Neuronal stem cell (in vitro differentiated cells): ENCODE measurements around the gene CPLX3.
A peak's percentile ranks its signal among the peaks of the same experiment; 100 is the strongest.

Experiments used
- DNase-seq: peaks from one replicate; pipeline ENCODE4 v3.0.0-alpha.2; 2013; ENCODE audit warnings: low spot score
- H2AFZ ChIP-seq: one replicate; pipeline ENCODE4 v1.6.1; 2013; ENCODE audit warnings: mild to moderate bottlenecking, low read length, inconsistent platforms
- H2AK5ac ChIP-seq: 2 replicates; pipeline ENCODE4 v1.6.1; 2013; ENCODE audit warnings: low read depth, mild to moderate bottlenecking, inconsistent platforms, low read length, moderate library complexity, mixed read lengths
- H2BK120ac ChIP-seq: 2 replicates; pipeline ENCODE4 v1.6.1; 2013; ENCODE audit warnings: low read depth, mild to moderate bottlenecking, inconsistent platforms, low read length, moderate library complexity, mixed read lengths
- H2BK12ac ChIP-seq: one replicate; pipeline ENCODE4 v1.6.1; 2013; ENCODE audit warnings: low read length, inconsistent platforms
- H2BK15ac ChIP-seq: 2 replicates; pipeline ENCODE4 v1.6.1; 2013; ENCODE audit warnings: mild to moderate bottlenecking, low read length, inconsistent platforms, mixed read lengths
- H2BK5ac ChIP-seq: one replicate; pipeline ENCODE4 v1.6.1; 2013; ENCODE audit warnings: inconsistent platforms, mild to moderate bottlenecking, low read length, moderate library complexity
- H3K14ac ChIP-seq: one replicate; pipeline ENCODE4 v1.6.1; 2013; ENCODE audit warnings: low read length, inconsistent platforms
- H3K18ac ChIP-seq: 2 replicates; pipeline ENCODE4 v1.6.1; 2013; ENCODE audit warnings: low read length, inconsistent platforms
- H3K23ac ChIP-seq: 2 replicates; pipeline ENCODE4 v1.6.1; 2013; ENCODE audit warnings: low read depth, mild to moderate bottlenecking, mixed read lengths, low read length, inconsistent platforms; ENCODE audit not compliant: poor library complexity
- H3K27ac ChIP-seq: replicated peaks from 3 replicates; pipeline ENCODE4 v1.5.1; 2013; ENCODE audit warnings: low read length, inconsistent platforms
- H3K27me3 ChIP-seq, 3 experiments: 2 replicates each; pipeline ENCODE4 v1.6.1; 2013; ENCODE audit warnings: low read length in 3 of 3, mild to moderate bottlenecking in 2 of 3, inconsistent platforms in 1 of 3, low read depth in 1 of 3, mixed read lengths in 1 of 3, moderate library complexity in 1 of 3; ENCODE audit not compliant: control insufficient read depth in 3 of 3, insufficient read depth in 3 of 3
- H3K36me3 ChIP-seq, 2 donors: replicated peaks in 1 of 2; 2 replicates each; pipeline ENCODE4 v1.6.1; 2013; ENCODE audit warnings: low read length in 2 of 2; ENCODE audit not compliant: control insufficient read depth in 2 of 2, insufficient read depth in 2 of 2
- H3K4ac ChIP-seq: 2 replicates; pipeline ENCODE4 v1.6.1; 2013; ENCODE audit warnings: inconsistent platforms, mild to moderate bottlenecking, low read length, moderate library complexity
- H3K4me1 ChIP-seq, 2 donors: 1 replicate in 1 of 2; 2 replicates in 1 of 2; pipeline ENCODE4 v1.6.1; 2013; ENCODE audit warnings: low read length in 2 of 2, low read depth in 1 of 2; ENCODE audit not compliant: control insufficient read depth in 2 of 2, insufficient read depth in 1 of 2
- H3K4me2 ChIP-seq: one replicate; pipeline ENCODE4 v1.6.1; 2013; ENCODE audit warnings: mild to moderate bottlenecking, low read length, inconsistent platforms; ENCODE audit not compliant: insufficient read depth, poor library complexity, severe bottlenecking
- H3K4me3 ChIP-seq, 2 donors: 2 replicates each; pipeline ENCODE4 v1.5.1; 2013; ENCODE audit warnings: low read length in 2 of 2, mild to moderate bottlenecking in 2 of 2, inconsistent platforms in 1 of 2, moderate library complexity in 1 of 2
- H3K79me1 ChIP-seq: one replicate; pipeline ENCODE4 v1.6.1; 2013; ENCODE audit warnings: low read depth, mild to moderate bottlenecking, inconsistent platforms, low read length, moderate library complexity
- H3K9ac ChIP-seq: one replicate; pipeline ENCODE4 v1.6.1; 2013; ENCODE audit warnings: mild to moderate bottlenecking, low read depth, low read length, inconsistent platforms; ENCODE audit not compliant: poor library complexity
- H3K9me3 ChIP-seq, 2 donors: replicated peaks in 1 of 2; 2 replicates each; pipeline versions ENCODE3 to v1.6.1; 2013; ENCODE audit warnings: low read length in 2 of 2, mild to moderate bottlenecking in 2 of 2, inconsistent platforms in 1 of 2, low read depth in 1 of 2, mixed read lengths in 1 of 2, moderate library complexity in 1 of 2; ENCODE audit not compliant: control insufficient read depth in 2 of 2, insufficient read depth in 1 of 2
- H4K8ac ChIP-seq: one replicate; pipeline ENCODE4 v1.6.1; 2013; ENCODE audit warnings: low read depth, mild to moderate bottlenecking, inconsistent platforms, low read length, moderate library complexity
- H4K91ac ChIP-seq: one replicate; pipeline ENCODE4 v1.6.1; 2013; ENCODE audit warnings: low read length, low read depth, mild to moderate bottlenecking, inconsistent platforms; ENCODE audit not compliant: poor library complexity
- WGBS, 2 donors: extraction: QIAGEN DNeasy Blood & Tissue Kit; methylation state at CpG; one replicate each; pipeline ENCODE4 v1.1.7; 2013; ENCODE audit warnings: missing lambda C conversion rate in 2 of 2, mixed read lengths in 1 of 2; ENCODE audit not compliant: insufficient read length in 2 of 2, insufficient replicate concordance in 1 of 2; ENCODE audit errors: extremely low coverage in 2 of 2; 5-methylcytosine and 5-hydroxymethylcytosine counted together

CPLX3 gene

GRCh38 chr15:74778599-74778970 lies 47.8 kb upstream of the CPLX3 start:
- Histone ChIP-seq H3K4me3 (no peak overlapping the region), H3K14ac (no peak overlapping the region), H3K27me3 (peaks cover 0 to 14% (median 0%) of the 10 kb centered on the region in 3 experiments), H2BK120ac (no peak overlapping the region), H3K23ac (no peak overlapping the region), H2BK5ac (no peak overlapping the region), H4K91ac (no peak overlapping the region), H3K18ac (no peak overlapping the region), H2AK5ac (no peak overlapping the region), H3K36me3 (no peaks in the 10 kb centered on the region), H3K4ac (no peak overlapping the region), H2BK15ac (no peak overlapping the region), H3K4me2 (no peak overlapping the region), H3K79me1 (peaks cover 8% of the 10 kb centered on the region), H2BK12ac (no peak overlapping the region), H3K27ac (no peak overlapping the region), H3K9me3 (no peaks in the 10 kb centered on the region), H3K9ac (no peak overlapping the region), H3K4me1 (peaks cover 23 to 38% of the 10 kb centered on the region in 2 donors), H2AFZ (no peak overlapping the region), H4K8ac (no peak overlapping the region)
- WGBS, 2 donors = no CpG with 5 or more reads among the region's 5 CpGs
- no peak for DNase-seq

GRCh38 chr15:74779162-74779648 lies 47.2 kb upstream of the CPLX3 start:
- H3K23ac ChIP-seq = no peak overlapping the region
- no peak overlapping the region for H2AK5ac ChIP-seq
- H2BK15ac ChIP-seq = no peak overlapping the region
- no peak overlapping the region for H3K27ac ChIP-seq
- H4K91ac ChIP-seq = no peak overlapping the region
- H2BK120ac ChIP-seq = no peak overlapping the region
- H3K9me3 ChIP-seq = no peaks in the 10 kb centered on the region
- no peak overlapping the region for H3K9ac ChIP-seq
- no peak for DNase-seq
- no peak overlapping the region for H3K4ac ChIP-seq
- no peak overlapping the region for H3K14ac ChIP-seq
- no peak overlapping the region for H3K18ac ChIP-seq
- H3K36me3 ChIP-seq = no peaks in the 10 kb centered on the region
- H3K79me1 ChIP-seq = peaks cover 12% of the 10 kb centered on the region
- peaks cover 0 to 14% (median 0%) of the 10 kb centered on the region in 3 experiments for H3K27me3 ChIP-seq
- H3K4me1 ChIP-seq = peaks cover 23 to 37% of the 10 kb centered on the region in 2 donors
- H4K8ac ChIP-seq = no peak overlapping the region
- H2BK5ac ChIP-seq = no peak overlapping the region
- no peak overlapping the region for H3K4me3 ChIP-seq
- H2BK12ac ChIP-seq = no peak overlapping the region
- no CpG with 5 or more reads among the region's 7 CpGs for WGBS, 2 donors
- no peak overlapping the region for H3K4me2 ChIP-seq
- H2AFZ ChIP-seq = no peak overlapping the region

GRCh38 chr15:74780523-74781430 lies 45.6 kb upstream of the CPLX3 start:
- H3K14ac ChIP-seq = peak overlapping the region; percentile 86
- H2BK15ac ChIP-seq = no peak overlapping the region
- no peak overlapping the region for H4K91ac ChIP-seq
- WGBS, 2 donors = no CpG with 5 or more reads among the region's 16 CpGs
- peak overlapping the region; percentile 22 for H2AK5ac ChIP-seq
- H3K4me2 ChIP-seq = peak overlapping the region; percentile 87
- H3K4me3 ChIP-seq = peak overlapping the region in 1 of 2 donors; percentile 70
- H3K27me3 ChIP-seq = peaks cover 0 to 14% (median 0%) of the 10 kb centered on the region in 3 experiments
- no peak overlapping the region for H3K23ac ChIP-seq
- peaks cover 23 to 37% of the 10 kb centered on the region in 2 donors for H3K4me1 ChIP-seq
- peaks cover 3 to 15% of the 10 kb centered on the region in 2 donors for H3K36me3 ChIP-seq
- H3K9me3 ChIP-seq = no peaks in the 10 kb centered on the region
- no peak overlapping the region for H4K8ac ChIP-seq
- H3K18ac ChIP-seq = no peak overlapping the region
- H3K9ac ChIP-seq = peak overlapping the region; percentile 79
- H2BK120ac ChIP-seq = no peak overlapping the region
- no peak overlapping the region for H3K4ac ChIP-seq
- H2AFZ ChIP-seq = peak overlapping the region; percentile 96
- no peak overlapping the region for H3K27ac ChIP-seq
- peaks cover 14% of the 10 kb centered on the region for H3K79me1 ChIP-seq
- DNase-seq = no peak
- no peak overlapping the region for H2BK5ac ChIP-seq
- H2BK12ac ChIP-seq = peak overlapping the region; percentile 36
